Coronary artery (tissue), 2 donors: ENCODE measurements around the gene CBLL1.
A peak's percentile ranks its signal among the peaks of the same experiment; 100 is the strongest.

Experiments used
- DNase-seq: peaks from one replicate; pipeline ENCODE4 v3.0.0-alpha.2; 2017; ENCODE audit warnings: low spot score
- H3K27ac ChIP-seq, 2 donors: fragments of 200-600 bp; sonication (generic); one replicate each; pipeline ENCODE4 v1.5.1; 2016 to 2019
- H3K4me3 ChIP-seq: fragments of 200-600 bp; sonication (generic); 2 replicates; pipeline ENCODE4 v1.5.1; 2016; ENCODE audit warnings: mild to moderate bottlenecking, moderate library complexity
- TF ChIP-seq, protein P1 (sequence below): fragments of 200-600 bp; sonication (generic); IDR thresholded peaks from one replicate; pipeline ENCODE4 v1.5.1; 2019; ENCODE audit warnings: antibody characterized with exemption

CBLL1 gene

DNA sequence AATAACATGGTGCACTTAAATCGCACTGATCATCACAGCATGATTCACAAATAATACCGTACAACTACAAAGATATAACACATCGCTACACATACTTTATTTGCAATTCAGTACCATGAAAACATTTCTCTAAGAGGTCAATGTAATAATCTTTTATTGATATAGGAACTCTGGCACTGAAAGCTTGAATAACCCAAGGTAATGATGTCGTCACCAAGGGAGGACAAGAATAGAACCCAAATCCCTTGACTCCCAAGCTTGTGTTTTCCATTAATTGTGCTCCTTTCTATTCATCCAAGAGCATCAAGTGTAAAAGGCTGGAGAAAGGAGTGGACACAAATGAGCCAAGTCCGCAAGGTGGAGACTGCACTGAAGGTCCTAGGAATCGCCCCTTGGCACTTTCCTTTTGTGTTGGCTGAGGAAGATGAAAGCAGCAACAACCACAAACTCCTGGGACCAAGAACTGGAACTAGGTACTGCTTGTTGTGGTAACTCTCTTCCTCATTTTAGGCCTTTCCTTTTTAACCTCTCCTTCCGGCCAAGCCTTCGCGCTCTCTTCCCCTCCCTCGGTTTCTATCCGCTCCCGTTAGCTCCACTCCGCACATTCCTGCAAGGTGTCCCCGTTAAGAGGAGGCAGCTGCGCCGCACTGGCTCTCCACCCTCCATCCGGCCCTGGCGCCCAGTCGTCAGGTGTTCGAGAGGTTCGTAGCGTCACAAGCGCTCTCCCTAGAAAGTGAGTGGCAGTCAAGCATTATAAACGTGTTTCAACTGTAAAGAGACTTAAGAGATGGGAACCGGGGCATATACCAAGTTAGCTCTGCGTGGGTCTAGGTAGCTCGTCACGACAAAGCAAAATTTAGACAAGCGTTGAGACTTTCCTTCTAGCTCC lies 1.0 kb upstream of the CBLL1 start:
- peak; percentile 85 for DNase-seq
- TF ChIP-seq, protein P1, sequence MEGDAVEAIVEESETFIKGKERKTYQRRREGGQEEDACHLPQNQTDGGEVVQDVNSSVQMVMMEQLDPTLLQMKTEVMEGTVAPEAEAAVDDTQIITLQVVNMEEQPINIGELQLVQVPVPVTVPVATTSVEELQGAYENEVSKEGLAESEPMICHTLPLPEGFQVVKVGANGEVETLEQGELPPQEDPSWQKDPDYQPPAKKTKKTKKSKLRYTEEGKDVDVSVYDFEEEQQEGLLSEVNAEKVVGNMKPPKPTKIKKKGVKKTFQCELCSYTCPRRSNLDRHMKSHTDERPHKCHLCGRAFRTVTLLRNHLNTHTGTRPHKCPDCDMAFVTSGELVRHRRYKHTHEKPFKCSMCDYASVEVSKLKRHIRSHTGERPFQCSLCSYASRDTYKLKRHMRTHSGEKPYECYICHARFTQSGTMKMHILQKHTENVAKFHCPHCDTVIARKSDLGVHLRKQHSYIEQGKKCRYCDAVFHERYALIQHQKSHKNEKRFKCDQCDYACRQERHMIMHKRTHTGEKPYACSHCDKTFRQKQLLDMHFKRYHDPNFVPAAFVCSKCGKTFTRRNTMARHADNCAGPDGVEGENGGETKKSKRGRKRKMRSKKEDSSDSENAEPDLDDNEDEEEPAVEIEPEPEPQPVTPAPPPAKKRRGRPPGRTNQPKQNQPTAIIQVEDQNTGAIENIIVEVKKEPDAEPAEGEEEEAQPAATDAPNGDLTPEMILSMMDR = peak; percentile 12
- Histone ChIP-seq H3K4me3 (peak overlapping the region; percentile 100), H3K27ac (peak overlapping the region; percentile 83 to 98)

DNA sequence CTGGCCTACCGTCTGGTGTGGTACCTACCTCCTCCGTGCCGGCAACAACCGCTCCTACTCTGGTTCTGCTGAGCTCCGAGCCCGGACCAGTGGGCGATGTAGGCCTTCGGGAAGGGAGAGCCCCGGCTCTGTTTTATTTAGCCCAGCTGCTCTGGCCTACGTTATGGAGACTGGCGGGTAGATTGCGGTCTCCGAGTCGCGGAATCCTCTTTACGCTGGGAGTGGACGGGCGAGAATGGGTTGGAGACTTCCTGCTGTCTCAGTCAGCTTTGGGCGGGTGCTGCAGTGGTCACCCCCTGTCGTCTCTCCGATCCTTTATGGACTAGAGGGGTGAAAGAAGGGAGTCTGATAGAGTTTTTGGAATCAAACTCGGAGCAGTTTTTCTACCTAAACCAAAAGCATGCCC lies 406 bp downstream of the CBLL1 start:
- Histone ChIP-seq H3K4me3 (peak overlapping the region; percentile 100), H3K27ac (peak overlapping the region; percentile 83 to 98)
- DNase-seq = no peak
- TF ChIP-seq, protein P1 = no peak

DNA sequence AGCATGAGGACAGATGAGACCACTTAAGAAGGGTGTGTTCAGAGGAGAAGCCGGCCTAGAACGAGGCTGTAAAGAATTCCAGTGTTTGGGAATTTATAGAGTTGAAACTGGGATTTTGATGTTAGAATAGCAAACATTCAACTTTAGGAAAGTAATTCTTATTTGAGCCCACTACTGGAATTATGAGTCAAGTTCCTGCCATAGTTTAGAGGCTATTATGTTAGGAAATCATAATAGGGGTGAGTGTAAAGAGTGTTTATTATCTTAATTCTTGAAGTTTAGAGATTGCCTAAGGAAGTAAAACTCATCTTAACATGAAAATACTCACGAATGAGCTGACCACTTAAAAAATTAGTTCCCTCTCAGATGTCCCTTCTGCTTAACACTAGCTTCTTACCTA lies 2.1 kb downstream of the CBLL1 start:
- Histone ChIP-seq H3K4me3 (peak overlapping the region; percentile 100), H3K27ac (no peak overlapping the region)
- TF ChIP-seq, protein P1 = no peak
- DNase-seq = no peak

DNA sequence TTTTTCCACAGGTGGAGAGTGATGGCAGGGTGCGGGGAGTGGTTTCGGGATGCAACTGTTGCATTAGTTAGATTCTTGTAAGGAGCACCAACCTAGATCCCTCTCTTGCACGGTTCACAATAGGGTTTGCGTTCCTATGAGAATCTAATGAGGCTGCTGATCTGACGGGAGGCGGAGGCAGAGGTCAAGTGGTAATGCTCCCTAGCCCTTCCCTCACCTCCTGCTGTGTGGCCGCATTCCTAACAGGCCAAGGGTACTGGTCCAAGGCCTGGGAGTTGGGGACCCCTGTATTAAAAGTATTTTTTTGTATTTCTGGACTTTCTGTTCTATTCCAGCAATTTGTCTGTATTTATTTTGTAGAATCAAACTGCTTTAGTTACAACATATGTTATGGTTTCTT lies 7.2 kb downstream of the CBLL1 start:
- DNase-seq = no peak
- TF ChIP-seq, protein P1 = no peak
- Histone ChIP-seq H3K27ac (no peak overlapping the region), H3K4me3 (no peak overlapping the region)

DNA sequence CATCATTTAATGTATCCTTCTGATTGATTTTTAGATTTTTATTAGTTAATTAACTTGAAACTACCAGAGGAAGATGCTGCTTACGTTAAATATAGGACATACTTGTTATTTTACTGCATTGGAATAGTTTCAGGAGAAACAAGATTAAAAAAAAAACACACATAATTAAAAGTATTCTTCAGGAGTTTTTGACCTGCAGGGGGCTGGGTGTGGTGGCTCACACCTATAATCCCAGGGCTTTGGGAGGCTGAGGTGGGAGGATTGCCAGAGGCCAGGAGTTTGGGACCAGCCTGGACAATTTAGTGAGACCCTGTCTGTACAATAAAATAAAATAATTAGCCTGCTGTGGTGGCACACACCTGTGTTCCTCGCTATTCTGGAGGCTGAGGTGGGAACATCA lies 10.7 kb downstream of the CBLL1 start:
- no peak overlapping the region for H3K27ac ChIP-seq
- no peak overlapping the region for H3K4me3 ChIP-seq
- DNase-seq = no peak
- TF ChIP-seq, protein P1 = no peak

DNA sequence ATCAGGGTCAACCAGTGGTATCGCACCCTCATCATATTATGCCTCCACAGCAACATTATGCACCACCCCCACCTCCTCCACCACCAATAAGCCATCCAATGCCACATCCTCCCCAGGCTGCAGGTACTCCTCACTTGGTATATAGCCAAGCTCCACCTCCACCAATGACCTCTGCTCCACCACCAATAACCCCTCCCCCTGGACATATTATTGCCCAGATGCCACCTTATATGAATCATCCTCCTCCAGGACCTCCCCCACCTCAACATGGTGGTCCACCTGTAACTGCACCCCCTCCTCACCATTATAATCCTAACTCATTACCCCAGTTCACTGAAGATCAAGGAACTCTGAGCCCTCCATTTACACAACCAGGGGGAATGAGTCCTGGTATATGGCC lies 14.7 kb downstream of the CBLL1 start:
- no peak for DNase-seq
- TF ChIP-seq, protein P1 = no peak

DNA sequence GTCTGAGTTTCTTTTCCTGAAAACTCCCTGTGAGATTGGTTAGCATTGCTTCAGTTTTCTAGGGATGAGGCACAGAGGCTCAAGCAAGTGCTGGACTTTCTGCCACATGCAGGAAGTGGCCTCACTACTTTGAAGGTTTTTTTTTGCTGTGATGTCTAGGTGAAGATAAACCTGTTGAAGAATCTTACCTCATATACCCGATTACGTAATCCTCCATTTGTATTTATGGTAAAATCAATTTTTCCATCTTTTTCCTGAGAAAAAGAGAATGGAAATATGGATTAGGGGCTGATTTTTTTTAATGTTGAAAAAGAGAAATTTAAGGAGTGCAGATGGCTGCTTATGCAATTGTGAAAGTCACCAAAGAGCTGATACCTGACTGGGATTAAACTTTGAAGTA lies 23.4 kb downstream of the CBLL1 start:
- DNase-seq = no peak
- TF ChIP-seq, protein P1 = no peak
- H3K27ac ChIP-seq = no peak overlapping the region
- no peak overlapping the region for H3K4me3 ChIP-seq

More for the DNA sequence above, 14.7 kb downstream of the CBLL1 start:
- Histone ChIP-seq H3K4me3 (no peak overlapping the region), H3K27ac (no peak overlapping the region)
